Brain pericyte (primary cell): ENCODE measurements around the gene OSMR.

Experiments
- DNase-seq: peaks from one replicate; pipeline ENCODE4 v3.0.0-alpha.2; 2012; ENCODE audit warnings: low read depth, low spot score

The OSMR gene

DNA sequence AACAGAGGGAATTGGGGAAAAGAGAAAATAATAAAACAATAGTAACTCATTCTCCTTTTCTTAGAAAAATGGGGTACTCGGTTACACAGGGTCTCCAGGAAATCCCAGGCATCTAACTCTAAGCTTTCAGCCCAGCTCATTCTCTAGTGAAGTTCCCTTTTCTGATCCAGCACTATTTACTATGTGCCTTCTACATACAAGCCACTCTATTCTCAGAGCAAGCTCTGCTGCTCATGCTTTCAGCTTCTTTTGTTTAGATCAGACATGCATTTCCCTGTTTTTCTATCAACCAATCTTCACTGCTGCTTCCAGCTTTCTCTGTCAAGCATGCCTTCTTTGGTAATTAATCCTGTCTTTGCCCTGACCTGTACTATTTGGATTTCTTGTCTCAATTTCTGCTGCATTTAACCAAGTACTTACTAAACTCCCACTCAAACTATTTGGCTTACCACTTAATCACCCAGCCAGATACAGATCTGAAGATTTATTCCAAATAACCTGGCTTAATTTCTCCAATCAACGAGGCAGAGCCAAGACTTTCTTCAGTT, 25.3 kb downstream of the OSMR start:
- no peak for DNase-seq

GRCh38 chr5:38871790-38872551, 26.2 kb downstream of the OSMR start:
- peak; percentile 32 for DNase-seq

DNA sequence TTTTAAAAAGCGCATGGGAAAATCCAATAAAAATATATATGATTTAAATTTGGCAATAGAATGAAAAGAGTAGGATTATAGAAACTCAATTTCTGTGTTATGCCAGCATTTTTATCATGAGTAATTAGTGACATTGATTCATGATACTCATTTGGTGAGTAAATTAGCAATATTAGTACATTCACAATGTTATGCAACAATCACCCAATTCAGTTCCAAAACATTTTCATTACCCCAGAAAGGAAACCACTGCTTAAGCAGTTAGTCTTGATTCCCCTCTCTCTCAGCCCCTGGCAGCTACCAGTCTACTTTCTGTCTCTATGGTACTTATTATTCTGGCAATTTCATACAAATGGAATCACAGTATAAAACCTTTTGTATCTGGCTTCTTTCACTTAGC, 27.0 kb downstream of the OSMR start:
- DNase-seq, result no peak

DNA sequence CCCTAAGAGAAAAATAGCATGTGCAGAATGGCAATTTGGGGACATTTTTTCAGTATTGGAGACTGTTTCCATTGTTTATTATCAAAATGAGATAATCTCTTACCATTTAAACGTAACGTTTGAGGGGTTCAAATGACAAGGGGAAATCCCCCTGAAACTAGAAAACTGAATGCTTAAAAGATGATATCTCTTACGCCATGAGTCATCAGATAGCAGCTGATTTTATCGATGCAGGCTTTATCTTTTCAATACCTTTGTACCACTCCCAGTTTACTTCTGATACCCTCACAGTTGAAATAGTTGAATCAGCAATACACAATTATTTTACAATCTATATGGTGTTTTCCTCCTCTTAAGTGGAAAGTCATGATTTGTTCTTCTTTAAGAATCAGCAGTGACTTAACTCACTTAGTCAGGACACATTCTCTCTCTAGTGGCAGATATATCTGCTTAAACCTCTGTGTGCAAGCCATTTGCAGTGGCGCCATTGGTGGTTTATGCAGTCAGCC, 29.2 kb downstream of the OSMR start:
- DNase-seq, result no peak

GRCh38 chr5:38878391-38879077, 32.7 kb downstream of the OSMR start:
- no peak for DNase-seq

GRCh38 chr5:38879078-38879460, 33.3 kb downstream of the OSMR start:
- DNase-seq, result no peak

- no peak for DNase-seq
Measured at GRCh38 chr5:38883842-38884241, 38.0 kb downstream of the OSMR start.

- DNase-seq, result no peak
Measured at GRCh38 chr5:38885208-38885607, 39.4 kb downstream of the OSMR start.

DNA sequence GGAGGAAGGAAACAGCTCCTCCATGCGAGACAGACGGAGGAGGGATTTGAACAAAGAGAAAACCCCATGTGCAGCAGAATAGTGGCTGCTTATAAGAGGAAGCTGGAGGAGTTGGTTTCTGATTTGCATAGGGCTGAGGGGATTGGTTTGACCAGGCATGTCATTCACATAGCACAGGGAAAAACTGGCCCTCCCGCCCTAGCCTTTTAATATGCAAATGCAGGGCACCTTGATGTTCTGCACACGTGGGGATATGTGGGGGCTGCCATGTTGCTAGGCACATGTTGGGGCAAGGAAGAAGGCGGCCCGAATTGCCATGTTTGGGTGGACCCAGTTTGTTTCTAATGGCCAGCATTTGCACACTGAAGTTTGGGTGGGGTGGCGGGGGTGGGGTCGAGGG, 42.2 kb downstream of the OSMR start:
- no peak for DNase-seq

- DNase-seq, result no peak
Measured at GRCh38 chr5:38889424-38889823, 43.6 kb downstream of the OSMR start.

DNA sequence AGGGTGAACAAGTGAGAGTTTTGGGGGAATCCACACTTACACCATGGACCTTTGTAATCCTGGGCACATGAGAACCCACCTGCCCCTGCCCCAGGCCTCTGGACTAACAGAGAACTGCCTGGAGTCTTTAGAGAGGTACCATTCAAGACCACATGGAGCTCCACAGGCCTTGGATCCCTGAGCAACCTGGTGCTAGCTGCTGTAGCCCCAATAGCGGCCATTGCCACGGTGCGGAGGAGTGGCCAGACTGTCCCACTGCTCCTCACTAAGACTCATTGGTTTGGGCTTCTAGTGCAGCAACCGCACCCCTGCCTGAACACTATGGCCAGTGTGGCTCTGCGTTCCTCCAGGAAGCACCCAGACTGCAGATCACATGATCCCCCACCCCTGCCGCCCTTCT, 45.8 kb downstream of the OSMR start:
- no peak for DNase-seq

DNA sequence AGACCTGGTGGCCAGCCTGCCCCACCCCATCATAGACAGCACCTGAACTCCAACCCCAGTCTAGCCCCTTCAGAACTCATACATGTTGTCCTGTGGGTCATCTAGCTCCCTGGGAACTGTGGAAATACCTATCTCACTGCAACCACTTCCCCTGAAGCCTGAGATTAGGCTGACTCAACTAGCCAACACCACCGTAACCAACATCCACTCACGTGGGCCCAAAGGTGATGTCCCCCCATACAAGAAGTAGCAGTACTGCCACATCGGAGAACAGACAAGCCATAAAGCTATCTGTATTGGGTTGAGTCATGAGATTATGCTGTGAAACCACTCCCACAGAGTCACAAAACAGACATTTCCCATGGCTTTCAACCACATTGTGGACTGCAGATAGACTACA, 46.6 kb downstream of the OSMR start:
- no peak for DNase-seq

DNA sequence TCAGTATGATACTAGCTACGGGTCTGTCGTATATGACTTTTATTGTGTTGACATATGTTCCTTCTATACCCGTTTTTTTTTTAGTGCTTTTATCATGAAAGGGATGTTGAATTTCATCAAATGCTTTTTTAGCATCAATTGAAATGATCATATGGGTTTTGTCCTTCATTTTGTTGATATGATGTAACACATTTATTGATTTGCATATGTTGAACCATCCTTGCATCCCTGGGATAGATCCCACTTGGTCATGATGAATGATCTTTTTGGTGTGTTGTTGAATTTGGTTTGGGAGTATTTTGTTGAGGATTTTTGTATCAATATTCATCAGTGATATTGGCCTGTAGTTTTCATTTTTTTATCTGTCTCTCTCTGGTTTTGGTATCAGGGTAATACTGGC, 50.9 kb downstream of the OSMR start:
- no peak for DNase-seq

DNA sequence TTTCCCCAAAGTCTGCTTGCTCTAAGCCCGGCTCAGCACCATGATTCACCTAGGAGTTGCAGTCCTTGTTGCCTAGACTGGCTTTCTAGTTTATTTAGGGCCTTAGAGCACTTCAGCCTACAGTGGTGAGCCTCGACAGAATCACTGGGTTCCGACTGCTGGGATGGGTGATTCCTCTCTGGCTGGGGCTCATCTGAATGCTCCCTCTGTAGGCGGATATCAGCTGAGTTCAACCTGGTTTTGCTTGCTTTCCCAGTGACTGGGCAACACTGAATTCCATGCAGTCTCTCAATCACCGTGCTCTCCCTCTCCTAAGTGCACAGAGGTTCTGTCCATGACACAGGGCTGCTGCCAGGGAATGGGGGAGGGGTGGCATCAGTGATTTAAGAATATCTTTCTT, 54.1 kb downstream of the OSMR start:
- DNase-seq, result no peak

GRCh38 chr5:38905516-38905915, 59.7 kb downstream of the OSMR start:
- DNase-seq, result no peak

GRCh38 chr5:38906503-38906902, 60.7 kb downstream of the OSMR start:
- DNase-seq, result no peak

DNA sequence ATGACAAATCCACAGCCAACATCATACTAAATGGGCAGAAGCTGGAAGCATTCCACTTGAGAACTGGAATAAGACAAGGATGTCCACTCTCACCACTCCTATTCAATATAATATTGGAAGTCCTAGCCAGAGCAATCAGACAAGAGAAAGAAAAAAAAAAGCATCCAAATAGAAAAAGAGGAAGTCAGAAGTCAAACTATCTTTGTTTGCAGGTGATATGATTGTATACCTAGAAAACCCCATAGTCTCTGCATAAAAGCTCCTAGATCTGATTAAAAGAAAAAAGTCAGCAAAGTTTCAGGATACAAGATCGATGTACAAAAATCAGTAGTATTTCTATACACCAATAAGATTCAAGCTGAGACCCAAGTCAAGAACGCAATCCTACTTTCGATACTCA, 66.1 kb downstream of the OSMR start:
- DNase-seq, result no peak

GRCh38 chr5:38913714-38914113, 67.9 kb downstream of the OSMR start:
- DNase-seq, result no peak

GRCh38 chr5:38916802-38917201, 71.0 kb downstream of the OSMR start:
- DNase-seq, result no peak

- DNase-seq, result no peak
Measured at GRCh38 chr5:38921174-38921573, 75.4 kb downstream of the OSMR start.

DNA sequence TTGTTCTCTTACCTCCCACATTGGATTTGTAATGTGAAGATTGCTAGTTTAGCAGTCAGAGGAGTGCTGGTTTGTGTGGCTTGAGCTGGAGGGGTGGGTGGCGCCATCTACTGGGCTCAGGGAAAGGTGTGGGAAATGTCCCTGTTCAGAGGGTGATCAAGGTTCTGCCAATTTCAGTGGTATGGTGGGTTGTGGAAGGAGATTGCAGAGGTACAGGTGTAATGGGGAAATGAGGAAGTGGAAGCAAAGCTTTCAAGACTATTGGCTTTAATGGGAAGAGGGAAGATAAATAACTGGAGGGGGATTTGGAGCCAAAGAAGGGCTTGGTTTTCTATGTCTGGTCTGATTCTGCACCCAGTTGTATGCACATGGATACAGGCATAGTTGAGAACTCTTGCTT, 76.4 kb downstream of the OSMR start:
- no peak for DNase-seq

DNA sequence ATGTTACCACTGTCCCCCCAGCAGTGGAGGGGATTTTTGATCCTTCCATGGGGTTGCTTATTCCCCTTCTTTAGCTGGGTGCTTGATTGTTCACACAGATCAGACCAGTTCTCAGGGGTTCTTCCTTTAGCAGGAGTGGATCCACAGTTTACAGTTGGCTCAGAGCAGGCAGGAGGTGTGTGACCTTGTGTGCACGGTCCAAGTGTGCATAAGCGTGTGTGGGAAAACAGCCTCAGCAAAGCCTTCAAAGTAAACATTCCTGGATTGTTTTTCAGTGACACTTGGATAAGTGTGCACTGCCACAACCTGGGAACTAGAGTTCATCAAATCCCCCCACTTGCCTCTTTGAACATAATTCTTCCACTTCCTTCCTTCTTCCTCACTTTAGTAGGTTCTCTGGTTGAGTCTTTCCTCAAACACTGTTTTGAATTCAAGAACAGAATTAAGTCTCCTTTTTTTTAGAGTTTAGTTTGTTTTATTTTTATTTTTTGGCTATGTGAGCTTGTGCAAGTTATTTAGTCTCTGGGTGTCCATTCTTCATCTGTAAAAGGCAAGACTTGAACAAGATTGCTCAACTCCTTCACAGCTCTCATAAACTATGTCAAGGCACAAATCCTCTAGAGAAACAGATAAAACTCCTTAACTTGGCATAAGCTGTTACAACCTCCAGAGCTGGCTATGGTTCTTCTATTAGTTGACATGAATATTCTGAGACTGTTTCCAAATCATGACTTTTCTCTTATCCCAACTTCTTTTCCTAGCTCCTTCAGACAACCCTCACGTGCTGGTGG, 78.0 kb downstream of the OSMR start:
- DNase-seq, result no peak
